GM19099 (cell line): ENCODE results near the gene PSENEN.

Source experiments
- POLR2A ChIP-seq: IDR thresholded peaks from 3 replicates; pipeline ENCODE4 v1.6.1; 2011; ENCODE audit warnings: low read depth; ENCODE audit not compliant: insufficient read length; ENCODE audit errors: extremely low read depth

Gene PSENEN

DNA sequence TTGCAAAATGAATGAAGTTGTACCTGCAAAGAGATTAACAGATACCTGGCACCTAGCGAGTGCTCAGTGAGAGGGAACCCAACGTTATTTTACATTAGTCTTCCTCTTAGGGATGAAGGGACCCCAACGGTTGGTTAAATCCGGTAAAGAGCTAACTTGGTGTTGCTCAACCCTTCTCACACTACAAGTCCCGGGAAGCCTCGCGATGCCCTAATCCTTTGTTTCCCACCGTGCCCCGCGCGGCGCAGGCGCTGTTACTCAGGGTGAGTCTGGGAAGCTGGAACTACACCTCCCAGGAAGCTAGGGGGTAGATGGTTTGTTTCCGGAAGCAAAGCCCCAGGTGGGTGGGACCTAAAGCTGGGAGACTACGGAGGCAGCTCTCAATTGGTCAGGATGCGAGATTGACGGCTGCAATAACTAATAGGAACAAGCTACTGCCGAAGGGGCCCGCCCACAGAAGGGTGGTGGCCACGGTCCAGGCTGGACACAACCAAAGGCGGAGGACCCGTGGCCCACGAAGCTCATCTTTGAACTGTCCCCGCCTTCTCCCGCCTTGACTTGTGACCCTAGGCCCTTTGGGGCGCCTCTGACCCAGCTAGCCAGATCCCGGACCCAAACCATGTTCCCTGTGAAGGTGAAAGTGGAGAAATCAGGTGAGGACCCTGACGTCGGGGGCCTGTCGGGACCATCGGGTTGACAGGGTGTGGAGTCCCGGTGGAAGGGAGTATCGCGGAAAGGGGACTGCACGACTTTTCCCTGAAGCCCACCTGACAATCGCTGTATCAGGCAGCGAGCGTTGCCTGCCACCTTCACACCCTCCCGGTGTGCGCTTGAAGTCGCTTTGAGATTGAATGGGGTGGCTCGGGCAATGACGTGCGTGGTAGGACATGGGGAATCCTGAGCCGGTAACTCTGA is 2.9 kb downstream of the PSENEN start, which contains the start of gene LIN37:
TSS of gene LIN37 (plus strand) at position 471 of the 915 bp plus-strand sequence. CDS start at position 620, 149 bp downstream.
- peak; percentile 68 for TF ChIP-seq POLR2A

GRCh38 chr19:35750167-35750566 is 4.7 kb downstream of the PSENEN start:
- no peak for TF ChIP-seq POLR2A

GRCh38 chr19:35751839-35752745 is 6.6 kb downstream of the PSENEN start:
- no peak for TF ChIP-seq POLR2A

- no peak for TF ChIP-seq POLR2A
These were observed 7.4 kb downstream of the PSENEN start for GRCh38 chr19:35752746-35753350.

DNA sequence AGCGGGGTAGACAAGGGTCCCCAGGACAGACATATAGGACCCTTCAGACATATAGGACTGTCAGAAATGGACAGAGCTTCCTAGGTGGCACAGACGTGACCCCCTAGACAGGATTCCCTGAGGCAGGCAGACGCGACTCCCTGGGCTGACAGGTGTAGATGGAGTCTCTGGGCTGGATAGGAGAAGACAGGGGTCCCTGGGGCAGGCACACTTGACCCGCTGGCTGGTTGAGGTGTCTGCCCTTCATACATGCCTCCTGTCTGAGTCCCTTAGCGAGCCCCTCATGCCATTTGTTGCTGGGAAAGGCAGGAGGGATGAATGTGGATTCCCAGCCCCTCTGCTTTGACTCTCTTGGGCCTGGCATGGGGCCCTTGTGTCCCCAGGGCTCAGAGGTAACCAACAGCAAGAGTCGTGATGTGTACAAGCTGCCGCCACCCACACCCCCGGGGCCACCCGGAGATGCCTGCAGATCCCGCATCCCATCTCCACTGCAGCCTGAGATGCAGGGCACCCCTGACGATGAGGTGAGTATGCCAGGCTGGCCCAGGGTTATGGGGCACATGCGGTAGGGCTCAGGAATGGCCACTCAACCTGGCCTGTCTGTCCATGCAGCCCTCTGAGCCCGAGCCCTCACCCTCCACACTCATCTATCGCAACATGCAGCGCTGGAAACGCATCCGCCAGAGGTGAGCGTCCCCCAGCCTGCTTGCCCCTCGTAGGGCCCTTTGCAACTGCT is 8.4 kb downstream of the PSENEN start:
- no peak for TF ChIP-seq POLR2A

DNA sequence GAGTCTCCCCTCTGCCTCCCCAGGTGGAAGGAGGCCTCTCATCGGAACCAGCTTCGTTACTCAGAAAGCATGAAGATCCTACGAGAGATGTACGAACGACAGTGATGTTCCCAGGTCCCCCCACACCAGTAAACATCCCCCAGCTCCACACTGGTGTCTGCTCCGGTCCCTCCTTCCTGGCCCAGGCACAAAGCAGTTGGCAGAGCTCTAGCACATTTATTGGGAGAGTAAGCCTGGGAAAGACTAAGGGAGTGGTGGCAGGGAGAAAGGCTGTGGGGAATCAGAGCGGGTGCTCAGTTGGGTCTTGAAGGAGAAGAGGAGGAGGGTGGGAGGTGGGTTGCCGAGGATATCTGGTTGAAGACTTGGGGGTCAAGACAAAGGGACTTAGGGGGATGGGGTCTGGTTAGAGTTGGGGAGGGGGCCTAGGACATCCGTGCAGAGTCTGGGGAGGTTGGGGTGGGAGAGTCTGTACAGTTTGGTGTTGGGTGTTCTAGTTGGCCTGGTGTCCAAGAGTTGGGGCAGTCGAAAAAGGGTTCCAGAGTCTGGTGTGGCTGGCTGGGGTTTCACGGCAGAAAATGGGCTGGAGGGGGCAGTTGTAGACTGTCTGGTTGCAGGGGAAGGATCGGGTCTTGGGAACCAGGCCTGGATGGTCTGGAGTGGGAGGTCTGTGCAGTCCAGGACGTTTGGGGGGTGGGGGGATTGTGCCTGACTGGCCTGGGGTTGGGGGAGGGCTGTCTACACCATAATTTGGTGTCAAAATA is 9.1 kb downstream of the PSENEN start:
- no peak for TF ChIP-seq POLR2A

DNA sequence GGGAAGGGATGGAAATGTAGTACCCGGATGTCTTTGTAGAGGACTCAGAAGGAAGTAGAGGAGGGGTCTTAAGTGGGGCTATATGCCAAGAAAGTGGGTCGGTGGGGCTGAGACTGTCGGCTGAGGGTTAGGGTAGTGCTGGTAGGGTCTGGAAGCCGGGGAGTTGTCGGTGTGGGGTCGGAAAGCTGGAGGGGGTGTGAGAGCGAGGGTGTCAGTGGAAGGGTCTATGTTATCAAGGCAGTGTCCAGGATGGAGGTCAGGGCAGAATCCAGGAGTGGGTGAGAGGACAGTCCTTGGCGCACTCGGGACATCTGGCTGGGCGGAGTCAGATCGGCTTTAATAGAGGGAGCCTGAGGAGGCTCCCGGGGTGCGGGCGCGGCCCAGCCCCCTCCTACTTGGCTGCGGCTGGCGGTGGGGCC is 9.7 kb downstream of the PSENEN start:
- no peak for TF ChIP-seq POLR2A

- no peak for TF ChIP-seq POLR2A
These were observed 10.3 kb downstream of the PSENEN start for GRCh38 chr19:35755550-35756376.

DNA sequence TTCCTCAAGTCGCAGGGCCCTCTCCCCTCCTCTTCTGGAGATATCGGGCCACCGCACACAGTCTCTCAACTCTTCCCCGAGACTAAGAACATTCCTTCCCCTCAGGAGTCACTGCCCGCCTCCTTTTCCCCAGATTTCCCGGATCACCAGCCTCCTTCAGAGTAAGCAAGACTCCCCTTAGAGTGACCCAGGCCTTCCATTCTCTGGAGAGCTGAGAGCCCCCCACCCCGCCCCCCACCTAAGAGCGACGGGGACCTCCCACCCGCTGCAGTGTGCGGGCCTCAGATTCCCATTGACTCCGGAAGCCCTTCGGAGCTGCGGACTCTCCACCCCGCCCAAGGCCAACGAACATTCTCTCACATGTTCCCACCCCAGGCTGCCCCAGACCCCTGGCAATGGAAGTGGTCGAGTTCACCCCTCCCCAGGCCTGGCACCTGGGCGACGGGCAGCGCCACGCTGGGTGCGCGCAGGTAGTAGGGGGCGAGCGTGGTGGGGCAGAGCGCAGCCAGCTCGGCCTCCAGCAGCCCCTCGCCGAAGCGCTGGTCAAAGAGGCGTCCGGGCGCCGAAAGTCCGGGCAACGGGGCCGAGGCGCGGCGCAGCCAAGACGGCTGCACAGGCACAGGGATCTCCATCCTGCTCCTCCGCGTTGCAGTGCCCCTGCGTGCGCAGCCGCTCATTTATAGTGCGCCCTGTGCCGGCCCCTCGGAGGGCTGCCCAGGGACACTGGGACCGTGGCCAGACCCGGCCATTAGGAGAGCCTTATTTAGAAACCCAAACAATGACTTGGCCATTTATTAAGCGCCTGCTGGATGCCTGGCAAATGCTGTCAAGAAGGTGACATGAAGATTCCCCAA is 11.2 kb downstream of the PSENEN start, which contains the start of gene HSPB6:
TSS of gene HSPB6 (minus strand) at position 653 of the 854 bp plus-strand sequence. CDS start at position 632, 21 bp downstream.
- no peak for TF ChIP-seq POLR2A

GRCh38 chr19:35757231-35757748 is 11.8 kb downstream of the PSENEN start:
- no peak for TF ChIP-seq POLR2A

- TF ChIP-seq POLR2A = peak; percentile 75
These were observed 12.5 kb downstream of the PSENEN start, which contains the start of gene PROSER3 for GRCh38 chr19:35757749-35758608. TSS of gene PROSER3 (plus strand) at chr19:35758176. CDS start at chr19:35758216, 40 bp downstream.
